NB4 (cell line): ENCODE data around the gene NME8.
A peak's percentile ranks its signal among the peaks of the same experiment; 100 is the strongest.

ENCODE experiments used
- POLR2A ChIP-seq: IDR thresholded peaks from 2 replicates; pipeline ENCODE4 v1.6.1; 2011; ENCODE audit warnings: mild to moderate bottlenecking; ENCODE audit not compliant: insufficient read length; ENCODE audit errors: extremely low read depth
- TF ChIP-seq, protein P1 (sequence below): IDR thresholded peaks from one replicate; pipeline ENCODE4 v1.5.1; 2012; ENCODE audit warnings: low read depth, low read length
- TF ChIP-seq, protein P2 (sequence below): IDR thresholded peaks from 2 replicates; pipeline ENCODE4 v1.6.1; 2011; ENCODE audit warnings: low read depth, low read length

DNA sequence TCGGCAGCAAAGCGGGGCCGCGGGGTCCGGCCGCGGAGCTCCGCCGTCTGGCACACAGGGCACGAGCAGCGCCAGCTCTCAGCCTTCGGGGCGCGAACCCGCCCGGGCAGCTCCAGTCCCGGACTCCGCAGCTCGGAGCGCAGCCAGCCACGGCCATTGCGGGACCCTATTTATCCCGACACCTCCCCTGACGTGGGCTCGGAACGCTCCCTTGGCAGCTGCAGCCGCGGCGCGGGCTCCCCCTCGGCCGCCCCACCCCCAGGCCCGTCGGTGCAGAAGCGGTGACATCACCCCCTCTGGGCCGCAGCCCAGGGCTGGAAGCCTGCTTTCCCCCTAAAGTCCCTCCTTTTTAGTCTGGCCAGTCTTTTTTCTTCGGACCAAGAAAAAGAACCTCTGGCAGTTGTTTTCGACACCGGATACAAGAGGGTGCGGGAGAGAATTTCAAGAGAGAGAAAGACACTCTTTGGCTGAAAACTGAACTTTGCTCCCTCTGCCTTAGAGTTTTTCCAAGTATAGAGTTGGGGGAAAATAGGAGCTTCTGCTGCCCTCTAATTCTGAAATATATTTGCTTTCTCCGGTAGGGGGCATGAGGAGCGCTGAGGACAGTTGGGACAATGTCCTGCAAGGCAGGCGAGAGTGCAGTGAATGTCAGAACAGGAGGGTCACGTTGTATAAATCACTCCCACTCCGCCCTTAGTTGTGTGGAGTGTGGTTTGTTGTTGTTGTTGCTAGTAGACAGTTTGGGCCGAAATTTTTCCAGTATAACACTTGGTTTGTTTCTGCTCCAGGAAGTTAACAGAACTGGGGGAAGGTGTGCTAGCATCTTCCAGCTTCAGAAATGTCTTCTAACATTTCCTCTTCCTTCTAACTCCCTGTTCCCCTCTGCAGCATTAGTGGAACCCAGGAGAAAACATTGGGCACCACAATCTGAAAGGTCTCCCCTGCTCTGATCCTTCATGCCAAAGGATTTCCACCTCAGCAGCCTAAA, 68.6 kb downstream of the NME8 start, which contains the start of gene SFRP4:
- TF ChIP-seq, protein P1, sequence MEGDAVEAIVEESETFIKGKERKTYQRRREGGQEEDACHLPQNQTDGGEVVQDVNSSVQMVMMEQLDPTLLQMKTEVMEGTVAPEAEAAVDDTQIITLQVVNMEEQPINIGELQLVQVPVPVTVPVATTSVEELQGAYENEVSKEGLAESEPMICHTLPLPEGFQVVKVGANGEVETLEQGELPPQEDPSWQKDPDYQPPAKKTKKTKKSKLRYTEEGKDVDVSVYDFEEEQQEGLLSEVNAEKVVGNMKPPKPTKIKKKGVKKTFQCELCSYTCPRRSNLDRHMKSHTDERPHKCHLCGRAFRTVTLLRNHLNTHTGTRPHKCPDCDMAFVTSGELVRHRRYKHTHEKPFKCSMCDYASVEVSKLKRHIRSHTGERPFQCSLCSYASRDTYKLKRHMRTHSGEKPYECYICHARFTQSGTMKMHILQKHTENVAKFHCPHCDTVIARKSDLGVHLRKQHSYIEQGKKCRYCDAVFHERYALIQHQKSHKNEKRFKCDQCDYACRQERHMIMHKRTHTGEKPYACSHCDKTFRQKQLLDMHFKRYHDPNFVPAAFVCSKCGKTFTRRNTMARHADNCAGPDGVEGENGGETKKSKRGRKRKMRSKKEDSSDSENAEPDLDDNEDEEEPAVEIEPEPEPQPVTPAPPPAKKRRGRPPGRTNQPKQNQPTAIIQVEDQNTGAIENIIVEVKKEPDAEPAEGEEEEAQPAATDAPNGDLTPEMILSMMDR = peak; percentile 80
- TF ChIP-seq POLR2A = no peak
- TF ChIP-seq, protein P2, sequence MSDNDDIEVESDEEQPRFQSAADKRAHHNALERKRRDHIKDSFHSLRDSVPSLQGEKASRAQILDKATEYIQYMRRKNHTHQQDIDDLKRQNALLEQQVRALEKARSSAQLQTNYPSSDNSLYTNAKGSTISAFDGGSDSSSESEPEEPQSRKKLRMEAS = peak; percentile 61; the same call in 1 of the 2 replicates
